OCI-LY1 (cell line): ENCODE data around the gene PLCG1.

ENCODE experiments used
- H2AFZ ChIP-seq: fragments of 200-600 bp; sonication (generic), shearing (Covaris generic); 2 replicates; pipeline ENCODE4 v1.6.0; 2014; ENCODE audit warnings: antibody characterized with exemption, mild to moderate bottlenecking, low read length
- H3F3A ChIP-seq: fragments of 200-600 bp; sonication (generic), shearing (Covaris generic); 2 replicates; pipeline ENCODE4 v1.6.0; 2014; ENCODE audit warnings: mild to moderate bottlenecking, antibody characterized with exemption, low read length, moderate library complexity; ENCODE audit not compliant: insufficient read depth
- H3K27ac ChIP-seq: fragments of 200-600 bp; sonication (generic); 2 replicates; pipeline ENCODE4 v1.5.1; 2014; ENCODE audit warnings: low read length, mixed run types, mild to moderate bottlenecking, low read depth; ENCODE audit not compliant: poor library complexity, severe bottlenecking
- H3K27me3 ChIP-seq: fragments of 200-600 bp; sonication (generic); 2 replicates; pipeline ENCODE4 v1.6.0; 2014; ENCODE audit warnings: antibody characterized with exemption, mild to moderate bottlenecking, low read length, moderate library complexity; ENCODE audit not compliant: insufficient read depth
- H3K36me3 ChIP-seq: fragments of 200-600 bp; sonication (generic); 2 replicates; pipeline ENCODE4 v1.6.1; 2014; ENCODE audit warnings: mild to moderate bottlenecking, antibody characterized with exemption, low read length, moderate library complexity, mixed read lengths; ENCODE audit not compliant: insufficient read depth
- H3K4me1 ChIP-seq: fragments of 200-600 bp; sonication (generic); 2 replicates; pipeline ENCODE4 v1.5.1; 2014; ENCODE audit warnings: mild to moderate bottlenecking, low read length, moderate library complexity; ENCODE audit not compliant: insufficient read depth, severe bottlenecking
- H3K4me2 ChIP-seq: fragments of 200-600 bp; sonication (generic), shearing (Covaris generic); 2 replicates; pipeline ENCODE4 v1.6.1; 2014; ENCODE audit warnings: low read length
- H3K4me3 ChIP-seq: fragments of 200-600 bp; sonication (generic); 2 replicates; pipeline ENCODE4 v1.5.1; 2014; ENCODE audit warnings: low read length, low read depth, mild to moderate bottlenecking, mixed read lengths; ENCODE audit not compliant: poor library complexity, severe bottlenecking
- H3K79me2 ChIP-seq: fragments of 200-600 bp; shearing (Covaris generic); 2 replicates; pipeline ENCODE4 v1.6.1; 2016; ENCODE audit warnings: mixed run types, low read length, mixed read lengths; ENCODE audit not compliant: insufficient read depth
- H3K9ac ChIP-seq: fragments of 200-600 bp; sonication (generic), shearing (Covaris generic); 2 replicates; pipeline ENCODE4 v1.6.1; 2014; ENCODE audit warnings: mild to moderate bottlenecking, low read length, mixed read lengths
- H3K9me2 ChIP-seq: fragments of 200-600 bp; sonication (generic), shearing (Covaris generic); 2 replicates; pipeline ENCODE4 v1.6.1; 2014; ENCODE audit warnings: low read depth, mild to moderate bottlenecking, low read length, mixed read lengths
- H3K9me3 ChIP-seq: fragments of 200-600 bp; shearing (Covaris generic); 2 replicates; pipeline ENCODE4 v1.6.1; 2014; ENCODE audit warnings: low read length, mixed read lengths
- H4K20me1 ChIP-seq: fragments of 200-600 bp; sonication (generic), shearing (Covaris generic); 2 replicates; pipeline ENCODE4 v1.6.0; 2016; ENCODE audit warnings: mild to moderate bottlenecking, low read length; ENCODE audit not compliant: insufficient read depth
- EZH2 ChIP-seq: fragments of 200-600 bp; sonication (generic), shearing (Covaris generic); IDR thresholded peaks from 2 replicates; pipeline ENCODE4 v1.8.0; 2017; ENCODE audit warnings: borderline replicate concordance, mixed run types, mild to moderate bottlenecking, antibody characterized with exemption, low read length, moderate library complexity, mixed read lengths
- TF ChIP-seq, protein P1 (sequence below): fragments of 200-600 bp; sonication (generic), shearing (Covaris generic); IDR thresholded peaks from 2 replicates; pipeline ENCODE4 v1.5.1; 2017; ENCODE audit warnings: mild to moderate bottlenecking, antibody characterized with exemption, low read length, moderate library complexity, mixed read lengths

Gene PLCG1

DNA sequence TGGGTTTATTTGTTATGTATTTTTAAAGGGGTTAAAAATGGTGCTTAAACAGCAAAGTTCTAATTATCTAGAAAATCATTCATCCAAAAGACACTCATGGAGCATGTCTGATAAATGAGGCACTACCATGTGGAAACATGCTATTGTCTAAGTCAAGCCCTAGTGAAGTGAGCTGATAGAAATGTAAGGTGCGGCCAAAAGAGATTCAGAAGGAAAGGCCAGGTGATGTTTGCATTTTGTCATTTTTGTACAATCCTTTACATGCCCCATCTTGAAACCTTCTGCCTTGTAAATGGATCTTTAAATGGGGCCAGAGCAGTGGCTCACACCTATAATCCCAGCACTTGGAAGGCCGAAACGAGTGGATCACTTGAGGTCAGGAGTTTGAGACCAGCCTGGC lies 77.3 kb downstream of the PLCG1 start:
- no peaks in the 10 kb centered on the region for H3F3A ChIP-seq
- no peak overlapping the region for H3K4me2 ChIP-seq
- no peak overlapping the region for H2AFZ ChIP-seq
- no peak overlapping the region for H3K9ac ChIP-seq
- H3K4me3 ChIP-seq = no peak overlapping the region
- H3K27me3 ChIP-seq = no peaks in the 10 kb centered on the region
- 0 out of 2 replicates have a peak, but pooled peaks cover 3% of the 10 kb centered on the region for H3K79me2 ChIP-seq
- H3K9me3 ChIP-seq = no peaks in the 10 kb centered on the region
- no peaks in the 10 kb centered on the region for H3K36me3 ChIP-seq
- no peaks in the 10 kb centered on the region for H3K9me2 ChIP-seq
- no peaks in the 10 kb centered on the region for H3K4me1 ChIP-seq
- TF ChIP-seq, protein P1, sequence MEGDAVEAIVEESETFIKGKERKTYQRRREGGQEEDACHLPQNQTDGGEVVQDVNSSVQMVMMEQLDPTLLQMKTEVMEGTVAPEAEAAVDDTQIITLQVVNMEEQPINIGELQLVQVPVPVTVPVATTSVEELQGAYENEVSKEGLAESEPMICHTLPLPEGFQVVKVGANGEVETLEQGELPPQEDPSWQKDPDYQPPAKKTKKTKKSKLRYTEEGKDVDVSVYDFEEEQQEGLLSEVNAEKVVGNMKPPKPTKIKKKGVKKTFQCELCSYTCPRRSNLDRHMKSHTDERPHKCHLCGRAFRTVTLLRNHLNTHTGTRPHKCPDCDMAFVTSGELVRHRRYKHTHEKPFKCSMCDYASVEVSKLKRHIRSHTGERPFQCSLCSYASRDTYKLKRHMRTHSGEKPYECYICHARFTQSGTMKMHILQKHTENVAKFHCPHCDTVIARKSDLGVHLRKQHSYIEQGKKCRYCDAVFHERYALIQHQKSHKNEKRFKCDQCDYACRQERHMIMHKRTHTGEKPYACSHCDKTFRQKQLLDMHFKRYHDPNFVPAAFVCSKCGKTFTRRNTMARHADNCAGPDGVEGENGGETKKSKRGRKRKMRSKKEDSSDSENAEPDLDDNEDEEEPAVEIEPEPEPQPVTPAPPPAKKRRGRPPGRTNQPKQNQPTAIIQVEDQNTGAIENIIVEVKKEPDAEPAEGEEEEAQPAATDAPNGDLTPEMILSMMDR = no peak
- no peak for TF ChIP-seq EZH2
- H3K27ac ChIP-seq = no peak overlapping the region
- no peaks in the 10 kb centered on the region for H4K20me1 ChIP-seq

DNA sequence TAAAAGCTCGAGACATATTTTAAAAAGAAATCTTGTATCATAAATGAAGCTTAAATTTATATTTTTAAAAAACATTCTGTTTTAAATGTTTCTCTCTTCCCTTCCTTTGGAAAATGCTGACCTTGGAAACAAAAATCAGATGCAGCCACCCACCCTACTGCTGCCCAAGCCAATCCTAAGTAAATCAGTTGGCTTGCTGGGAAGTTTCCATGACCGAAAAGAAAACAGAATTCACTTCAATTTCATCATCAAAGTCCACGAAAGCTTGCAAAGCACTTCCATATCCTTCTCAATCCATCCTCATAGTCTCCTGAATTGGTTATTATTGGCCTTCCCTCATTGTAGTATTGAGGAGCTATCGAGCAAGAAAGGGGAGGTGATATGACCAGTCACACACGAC lies 80.1 kb downstream of the PLCG1 start:
- H3K27ac ChIP-seq = no peak overlapping the region
- no peak for TF ChIP-seq EZH2
- TF ChIP-seq, protein P1 = no peak
- no peaks in the 10 kb centered on the region for H3K36me3 ChIP-seq
- H3K4me1 ChIP-seq = no peaks in the 10 kb centered on the region
- H3K27me3 ChIP-seq = no peaks in the 10 kb centered on the region
- no peak overlapping the region for H3K4me2 ChIP-seq
- H3K4me3 ChIP-seq = no peak overlapping the region
- H3F3A ChIP-seq = no peaks in the 10 kb centered on the region
- H3K9me2 ChIP-seq = no peaks in the 10 kb centered on the region
- H3K9ac ChIP-seq = no peak overlapping the region
- no peaks in the 10 kb centered on the region for H3K9me3 ChIP-seq
- H2AFZ ChIP-seq = no peak overlapping the region
- 0 out of 2 replicates have a peak, but pooled peaks cover 3% of the 10 kb centered on the region for H3K79me2 ChIP-seq
- no peaks in the 10 kb centered on the region for H4K20me1 ChIP-seq

DNA sequence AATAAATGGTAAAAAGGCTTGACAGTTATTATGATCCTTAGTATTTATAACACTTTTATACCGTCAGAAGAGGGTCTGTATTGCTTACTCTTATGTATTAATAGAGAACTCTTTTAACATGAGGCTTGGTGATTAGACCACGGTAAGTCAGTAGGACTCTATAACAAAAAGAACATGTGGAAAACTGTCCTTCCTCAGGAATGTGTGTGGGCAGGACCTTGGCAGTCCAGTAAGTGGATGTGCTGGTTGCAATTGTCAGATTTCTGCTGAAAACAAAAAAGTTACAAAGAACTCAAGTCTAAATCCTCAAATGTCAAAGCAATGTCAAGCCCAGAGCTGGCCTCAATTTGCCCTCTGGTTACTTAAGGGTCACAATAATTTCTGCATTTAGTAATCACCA lies 81.1 kb downstream of the PLCG1 start:
- TF ChIP-seq, protein P1 = no peak
- TF ChIP-seq EZH2 = no peak
- Histone ChIP-seq H3K27me3 (no peaks in the 10 kb centered on the region), H2AFZ (no peak overlapping the region), H3K79me2 (0 out of 2 replicates have a peak, but pooled peaks cover 3% of the 10 kb centered on the region), H3K4me2 (no peak overlapping the region), H3K9me2 (no peaks in the 10 kb centered on the region), H3K4me1 (no peaks in the 10 kb centered on the region), H3K36me3 (no peaks in the 10 kb centered on the region), H3K9me3 (no peaks in the 10 kb centered on the region), H3K27ac (no peak overlapping the region), H3K9ac (no peak overlapping the region), H3F3A (no peaks in the 10 kb centered on the region), H3K4me3 (no peak overlapping the region), H4K20me1 (no peaks in the 10 kb centered on the region)
